Breast epithelium (tissue), 4 donors: Measurements from ENCODE around the gene PLXNA4. TPM values are rescaled to one million over a fixed set of nuclear protein-coding genes. Genes with fewer than 3 reads are reported as not detected.

Experiments
- DNase-seq, 2 donors: peaks; one replicate each; pipeline ENCODE4 v3.0.0-alpha.2; 2019; ENCODE audit warnings: low spot score in 2 of 2
- H3K27ac ChIP-seq, 2 donors: fragments of 200-600 bp; sonication (generic) in 1 of 2; one replicate each; pipeline ENCODE4 v1.5.1; 2016 to 2019; ENCODE audit warnings: mild to moderate bottlenecking in 1 of 2
- H3K27me3 ChIP-seq, 2 donors: fragments of 200-600 bp; sonication (generic) in 1 of 2; one replicate each; pipeline versions ENCODE4 v1.5.1 to v1.6.0; 2017 to 2019; ENCODE audit warnings: control low read depth in 1 of 2, mild to moderate bottlenecking in 1 of 2
- H3K36me3 ChIP-seq: fragments of 200-600 bp; one replicate; pipeline ENCODE4 v1.5.1; 2019
- H3K4me1 ChIP-seq, 2 donors: fragments of 200-600 bp; sonication (generic); one replicate each; pipeline ENCODE4 v1.5.1; 2016 to 2019; ENCODE audit warnings: control low read depth in 1 of 2
- H3K4me3 ChIP-seq, 3 donors: fragments of 200-600 bp; sonication (generic); 1 replicate in 2 of 3; 2 replicates in 1 of 3; pipeline ENCODE4 v1.5.1; 2016 to 2019; ENCODE audit warnings: mild to moderate bottlenecking in 3 of 3, moderate library complexity in 2 of 3
- H3K9me3 ChIP-seq, 2 donors: fragments of 200-600 bp; sonication (generic) in 1 of 2; one replicate each; pipeline ENCODE4 v1.5.1; 2016 to 2019; ENCODE audit warnings: control low read depth in 1 of 2
- POLR2A ChIP-seq: fragments of 450-650 bp; IDR thresholded peaks from one replicate; pipeline ENCODE4 v1.6.1; 2016; ENCODE audit warnings: antibody characterized with exemption, mild to moderate bottlenecking, moderate library complexity
- POLR2AphosphoS5 ChIP-seq, 3 donors: sonication (generic); formaldehyde crosslinking; IDR thresholded peaks; one replicate each; pipeline ENCODE4 v1.6.1; 2017; ENCODE audit warnings: antibody characterized with exemption in 3 of 3
- intact Hi-C: fragments of 100-400 bp; cut with DNase I; formaldehyde crosslinking; loops from one replicate; pipeline ENCODE4 v1.15.1; 2023; ENCODE audit warnings: low total_unique reads
- total RNA-seq, 3 donors: library from RNA; depleted of rRNA; stranded (reverse); fragments of >200 nt; gene quantifications; one replicate each; pipeline ENCODE4 v1.1.0, GENCODE V29; 2016
- TF ChIP-seq, protein P1 (sequence below), 3 donors: fragments of 450-650 bp; IDR thresholded peaks; one replicate each; pipeline ENCODE4 v1.5.1; 2016 to 2017; ENCODE audit warnings: antibody characterized with exemption in 3 of 3, mild to moderate bottlenecking in 3 of 3, moderate library complexity in 3 of 3

Gene PLXNA4
- total RNA-seq, 3 donors from 2014 or later: 7.2 to 32.5 (median 26.2) TPM

DNA sequence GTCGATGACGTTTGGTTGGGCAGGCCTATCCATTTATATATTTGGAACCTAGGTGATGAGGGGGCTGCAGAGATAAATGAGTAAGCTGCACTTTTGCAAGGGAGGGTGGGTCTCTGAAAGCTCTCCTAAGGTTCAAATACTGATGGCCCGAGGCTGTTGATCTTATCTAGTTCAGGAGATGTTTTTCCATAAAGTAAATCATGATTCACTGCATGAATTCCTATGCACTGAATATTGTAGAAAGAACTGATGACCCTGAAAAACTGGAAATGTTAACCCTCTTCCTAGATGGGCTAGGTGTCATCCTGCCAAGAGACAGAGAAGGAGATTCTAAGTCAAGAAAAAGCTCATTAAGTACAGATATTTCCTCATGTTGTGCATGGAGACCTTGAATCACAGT is 459.9 kb downstream of the PLXNA4 start:
- Histone ChIP-seq H3K27ac (no peak overlapping the region), H3K9me3 (no peaks in the 10 kb centered on the region), H3K27me3 (no peaks in the 10 kb centered on the region), H3K4me1 (no peaks in the 10 kb centered on the region), H3K36me3 (no peaks in the 10 kb centered on the region), H3K4me3 (no peak overlapping the region)
- intact Hi-C loops: no loop called here
- DNase-seq: no peak
- TF ChIP-seq, protein P1, sequence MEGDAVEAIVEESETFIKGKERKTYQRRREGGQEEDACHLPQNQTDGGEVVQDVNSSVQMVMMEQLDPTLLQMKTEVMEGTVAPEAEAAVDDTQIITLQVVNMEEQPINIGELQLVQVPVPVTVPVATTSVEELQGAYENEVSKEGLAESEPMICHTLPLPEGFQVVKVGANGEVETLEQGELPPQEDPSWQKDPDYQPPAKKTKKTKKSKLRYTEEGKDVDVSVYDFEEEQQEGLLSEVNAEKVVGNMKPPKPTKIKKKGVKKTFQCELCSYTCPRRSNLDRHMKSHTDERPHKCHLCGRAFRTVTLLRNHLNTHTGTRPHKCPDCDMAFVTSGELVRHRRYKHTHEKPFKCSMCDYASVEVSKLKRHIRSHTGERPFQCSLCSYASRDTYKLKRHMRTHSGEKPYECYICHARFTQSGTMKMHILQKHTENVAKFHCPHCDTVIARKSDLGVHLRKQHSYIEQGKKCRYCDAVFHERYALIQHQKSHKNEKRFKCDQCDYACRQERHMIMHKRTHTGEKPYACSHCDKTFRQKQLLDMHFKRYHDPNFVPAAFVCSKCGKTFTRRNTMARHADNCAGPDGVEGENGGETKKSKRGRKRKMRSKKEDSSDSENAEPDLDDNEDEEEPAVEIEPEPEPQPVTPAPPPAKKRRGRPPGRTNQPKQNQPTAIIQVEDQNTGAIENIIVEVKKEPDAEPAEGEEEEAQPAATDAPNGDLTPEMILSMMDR (IDR thresholded peaks at IDR 0.05): no peak
- TF ChIP-seq POLR2A: no peak
- no peak for TF ChIP-seq POLR2AphosphoS5 (IDR thresholded peaks at IDR 0.05)

DNA sequence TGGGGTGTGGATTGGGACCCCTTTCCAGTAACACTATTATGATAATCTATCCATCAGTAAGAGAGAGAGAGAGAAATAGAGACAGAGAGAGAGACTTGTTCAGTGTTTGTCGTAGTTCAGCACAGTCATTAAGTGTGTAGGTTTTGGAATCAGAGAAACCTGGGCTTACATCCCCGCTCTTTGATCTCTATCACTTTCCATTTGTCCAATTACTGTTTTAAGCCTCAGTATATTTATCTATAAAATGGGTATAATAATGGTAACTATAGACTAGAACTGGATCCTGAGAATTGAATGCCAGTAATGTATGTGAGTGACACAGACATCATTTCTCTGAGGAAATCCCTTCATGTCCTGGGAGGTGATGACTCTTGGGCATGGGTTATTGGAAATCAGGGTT is 460.5 kb downstream of the PLXNA4 start:
- intact Hi-C loops: no loop called here
- H3K36me3 ChIP-seq: no peaks in the 10 kb centered on the region
- no peak for TF ChIP-seq POLR2AphosphoS5 (IDR thresholded peaks at IDR 0.05)
- no peak for TF ChIP-seq POLR2A
- TF ChIP-seq, protein P1 (IDR thresholded peaks at IDR 0.05): no peak
- H3K9me3 ChIP-seq: no peaks in the 10 kb centered on the region
- no peak overlapping the region for H3K4me3 ChIP-seq
- H3K27ac ChIP-seq: no peak overlapping the region
- no peaks in the 10 kb centered on the region for H3K27me3 ChIP-seq
- DNase-seq: no peak
- no peaks in the 10 kb centered on the region for H3K4me1 ChIP-seq

DNA sequence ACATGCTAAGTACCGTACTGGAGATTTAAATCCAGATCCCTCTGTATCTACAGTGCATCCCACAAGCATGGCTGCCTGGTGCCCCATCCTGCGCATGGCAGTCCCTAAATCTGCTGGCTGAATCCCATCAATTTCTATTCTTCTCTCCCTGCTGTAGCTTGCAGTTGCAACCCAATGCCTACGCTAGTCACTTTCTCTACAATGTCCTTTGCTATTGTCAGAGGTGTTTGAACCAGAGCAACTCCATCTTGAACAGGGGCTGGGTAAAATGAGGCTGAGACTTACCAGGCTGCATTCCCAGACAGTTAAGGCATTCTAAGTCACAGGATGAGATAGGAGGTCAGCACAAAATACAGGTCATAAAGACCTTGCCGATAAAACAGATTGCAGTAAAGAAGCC is 461.2 kb downstream of the PLXNA4 start:
- Histone ChIP-seq H3K4me3 (no peak overlapping the region), H3K9me3 (no peaks in the 10 kb centered on the region), H3K27me3 (no peaks in the 10 kb centered on the region), H3K27ac (no peak overlapping the region), H3K36me3 (no peaks in the 10 kb centered on the region), H3K4me1 (no peaks in the 10 kb centered on the region)
- TF ChIP-seq, protein P1 (IDR thresholded peaks at IDR 0.05): no peak
- TF ChIP-seq POLR2A: no peak
- no peak for TF ChIP-seq POLR2AphosphoS5 (IDR thresholded peaks at IDR 0.05)
- no peak for DNase-seq
- intact Hi-C loops: no loop called here

DNA sequence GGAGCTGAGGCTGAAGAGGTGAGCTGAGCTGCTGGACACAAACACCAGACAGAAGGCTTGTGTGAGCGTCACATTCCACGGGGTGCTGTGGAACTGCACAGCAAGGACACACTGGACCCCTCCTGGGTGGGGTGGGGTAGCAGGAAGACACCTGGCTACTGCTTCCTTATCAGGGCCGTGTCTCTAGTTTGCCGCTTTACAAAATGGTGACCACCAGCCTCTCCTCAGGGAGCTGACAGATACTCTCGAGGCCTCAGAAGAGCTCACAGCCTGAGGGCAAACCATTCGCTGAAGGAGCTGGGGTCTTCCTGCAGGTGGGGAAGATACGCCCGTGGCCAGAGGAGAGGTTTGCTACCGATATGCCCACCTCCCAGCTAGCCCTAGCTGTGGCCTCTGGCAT is 461.9 kb downstream of the PLXNA4 start:
- TF ChIP-seq, protein P1 (IDR thresholded peaks at IDR 0.05): no peak
- Histone ChIP-seq H3K9me3 (no peaks in the 10 kb centered on the region), H3K27ac (no peak overlapping the region), H3K27me3 (no peaks in the 10 kb centered on the region), H3K4me3 (no peak overlapping the region), H3K36me3 (no peaks in the 10 kb centered on the region), H3K4me1 (no peaks in the 10 kb centered on the region)
- intact Hi-C loops: no loop called here
- no peak for DNase-seq

DNA sequence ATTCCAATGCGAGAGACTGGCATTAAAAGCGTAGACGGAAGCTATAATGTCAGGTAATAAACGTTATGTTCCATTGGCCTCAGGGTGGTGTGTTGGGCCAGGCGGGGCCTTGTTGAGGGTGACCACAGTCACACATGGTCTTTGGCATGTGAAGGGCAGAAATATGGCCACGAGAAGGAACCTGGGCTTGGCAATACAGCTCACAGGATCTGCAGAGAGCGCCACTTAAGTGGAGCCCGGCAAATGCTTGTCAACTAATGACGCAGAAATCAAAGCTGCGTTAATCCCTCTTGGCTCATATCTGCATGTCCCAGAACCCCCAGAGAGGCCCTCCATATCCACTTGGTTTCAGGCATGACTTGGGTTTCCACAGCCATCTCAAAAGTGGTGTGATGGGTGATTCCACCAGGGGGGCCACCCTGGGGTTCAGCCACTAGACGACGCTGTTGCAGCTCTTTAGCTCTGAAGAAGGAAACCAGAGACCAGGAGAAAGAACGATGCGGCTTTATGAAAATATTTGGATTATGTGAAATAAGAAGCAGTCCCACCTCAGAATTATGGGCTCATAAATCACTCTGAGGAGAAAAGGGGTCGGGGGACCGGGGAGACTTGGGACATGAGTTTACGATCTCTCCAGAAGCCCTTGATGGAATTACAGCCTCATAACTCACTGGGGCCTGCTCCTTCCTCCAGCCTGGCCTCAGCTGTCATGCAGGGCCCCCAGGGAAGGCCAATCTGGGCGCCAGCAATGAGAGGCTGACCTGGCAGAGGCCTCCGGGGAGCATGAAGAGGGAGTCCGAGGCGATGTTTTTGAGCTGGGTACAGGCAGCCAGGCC is 462.5 kb downstream of the PLXNA4 start:
- Histone ChIP-seq H3K27ac (no peak overlapping the region), H3K4me3 (no peak overlapping the region), H3K36me3 (no peaks in the 10 kb centered on the region), H3K27me3 (no peaks in the 10 kb centered on the region), H3K4me1 (no peaks in the 10 kb centered on the region), H3K9me3 (no peaks in the 10 kb centered on the region)
- DNase-seq: no peak
- intact Hi-C loops: no loop called here
- TF ChIP-seq POLR2AphosphoS5 (IDR thresholded peaks at IDR 0.05) (no peak), POLR2A (no peak)
- TF ChIP-seq, protein P1 (IDR thresholded peaks at IDR 0.05): no peak
